HG02798 (cell line): ENCODE results near the gene DPP8.
A peak's percentile ranks its signal among the peaks of the same experiment; 100 is the strongest.

ENCODE experiments used
- ATAC-seq: cut with Tn5 transposase; IDR thresholded peaks from one replicate; pipeline ENCODE4 v1.9.1; 2021; ENCODE audit warnings: mild to moderate bottlenecking; ENCODE audit not compliant: unreplicated experiment, poor library complexity

Gene DPP8

GRCh38 chr15:65434201-65434600 lies 83.3 kb downstream of the DPP8 start:
- ATAC-seq: no peak

- ATAC-seq: no peak
Observed at GRCh38 chr15:65431731-65432130, 85.8 kb downstream of the DPP8 start.

GRCh38 chr15:65426216-65426853 lies 91.2 kb downstream of the DPP8 start:
- ATAC-seq: no peak

GRCh38 chr15:65424683-65425082 lies 92.8 kb downstream of the DPP8 start:
- no peak for ATAC-seq

- no peak for ATAC-seq
Observed at GRCh38 chr15:65423976-65424679, 93.4 kb downstream of the DPP8 start.

GRCh38 chr15:65423150-65423975 lies 94.1 kb downstream of the DPP8 start:
- no peak for ATAC-seq

GRCh38 chr15:65421360-65422215 lies 95.9 kb downstream of the DPP8 start:
- ATAC-seq: peak; percentile 52

GRCh38 chr15:65420975-65421359 lies 96.5 kb downstream of the DPP8 start:
- no peak for ATAC-seq

- ATAC-seq: no peak
Observed at GRCh38 chr15:65418596-65418995, 98.9 kb downstream of the DPP8 start.

GRCh38 chr15:65416845-65417416 lies 100.6 kb downstream of the DPP8 start:
- no peak for ATAC-seq

GRCh38 chr15:65414841-65415621 lies 102.5 kb downstream of the DPP8 start:
- ATAC-seq: no peak

GRCh38 chr15:65413760-65414144 lies 103.7 kb downstream of the DPP8 start:
- no peak for ATAC-seq

- ATAC-seq: no peak
Observed at GRCh38 chr15:65413051-65413759, 104.3 kb downstream of the DPP8 start.

GRCh38 chr15:65412556-65412955 lies 104.9 kb downstream of the DPP8 start:
- no peak for ATAC-seq

- ATAC-seq: no peak
Observed at GRCh38 chr15:65411465-65412071, 105.9 kb downstream of the DPP8 start.

GRCh38 chr15:65410972-65411371 lies 106.5 kb downstream of the DPP8 start:
- no peak for ATAC-seq

- ATAC-seq: no peak
Observed at GRCh38 chr15:65410036-65410435, 107.5 kb downstream of the DPP8 start.

- peak; percentile 38 for ATAC-seq
Observed at GRCh38 chr15:65409036-65409631, 108.4 kb downstream of the DPP8 start.
